Choroid plexus epithelial cell (primary cell): ENCODE results near the gene SLC25A21.

ENCODE experiments used
- DNase-seq: peaks from one replicate; pipeline ENCODE4 v3.0.0-alpha.2; 2010; ENCODE audit warnings: low read depth
- H3K4me3 ChIP-seq: 2 replicates; pipeline ENCODE4 v1.5.1; 2011; ENCODE audit warnings: low read depth, mild to moderate bottlenecking, control low read depth, low read length, moderate library complexity
- CTCF ChIP-seq: conservative IDR thresholded peaks from 2 replicates; pipeline ENCODE4 v1.5.1; 2011; ENCODE audit warnings: low read depth, mild to moderate bottlenecking, control low read depth, inconsistent platforms, low read length, moderate library complexity

Gene SLC25A21

GRCh38 chr14:37203423-37203822 lies 31.0 kb upstream of the SLC25A21 start:
- DNase-seq: no peak
- no peak overlapping the region for H3K4me3 ChIP-seq
- no peak for TF ChIP-seq CTCF

- no peak for TF ChIP-seq CTCF
- H3K4me3 ChIP-seq: no peak overlapping the region
- peak; percentile 7 for DNase-seq
Observed at GRCh38 chr14:37202812-37203211, 30.4 kb upstream of the SLC25A21 start.

- no peak overlapping the region for H3K4me3 ChIP-seq
- no peak for TF ChIP-seq CTCF
- DNase-seq: peak; percentile 20
Observed at GRCh38 chr14:37202265-37202664, 29.9 kb upstream of the SLC25A21 start.

GRCh38 chr14:37201724-37202123 lies 29.3 kb upstream of the SLC25A21 start:
- no peak overlapping the region for H3K4me3 ChIP-seq
- TF ChIP-seq CTCF: no peak
- no peak for DNase-seq

- DNase-seq: no peak
- TF ChIP-seq CTCF: no peak
- H3K4me3 ChIP-seq: no peak overlapping the region
Observed at GRCh38 chr14:37198907-37199306, 26.5 kb upstream of the SLC25A21 start.

GRCh38 chr14:37198273-37198598 lies 25.8 kb upstream of the SLC25A21 start:
- TF ChIP-seq CTCF: no peak
- H3K4me3 ChIP-seq: peak overlapping the region; percentile 86
- no peak for DNase-seq

- peak within 1 kb of the TSS; percentile 86 for H3K4me3 ChIP-seq
- DNase-seq: peak; percentile 92
- TF ChIP-seq CTCF: peak; percentile 48
Observed at GRCh38 chr14:37197421-37198272, 25.2 kb upstream of the SLC25A21 start, which contains the start of gene MIPOL1. MIPOL1 (plus strand) TSS chr14:37197937; CDS start chr14:37247889, 49,952 bp downstream.
